Endothelial cell of umbilical vein (primary cell): ENCODE data around the gene ALG5. TPM values are rescaled to one million over a fixed set of nuclear protein-coding genes. Genes with fewer than 3 reads are reported as not detected.

ENCODE experiments used
- BruUV-seq: library from RNA; stranded (reverse); fragments of 400-500 nt; replicated peaks from 2 replicates; lab custom pipeline; 2021; lab: Mats Ljungman, UMichigan
- CTCF ChIA-PET: fragments of 300-600, 350-600 bp; sonication (Branson Sonifier 250); formaldehyde crosslinking; loops from one replicate; lab custom pipeline; 2021; ENCODE audit warnings: antibody characterized with exemption, inconsistent platforms; lab: Charles Lee
- POLR2A ChIA-PET: fragments of 300-600, 350-600 bp; sonication (Branson Sonifier 250); formaldehyde crosslinking; loops from one replicate; lab custom pipeline; 2021; ENCODE audit warnings: antibody characterized with exemption, inconsistent platforms; lab: Charles Lee
- DNase-seq: peaks from one replicate; pipeline ENCODE4 v3.0.0-alpha.2; 2011; ENCODE audit warnings: low read depth, low spot score
- FAIRE-seq: peaks from 2 replicates; lab custom pipeline; 2011; peaks lifted over from hg19 to GRCh38; lab: Jason Lieb, UNC
- H2AFZ ChIP-seq: 2 replicates; pipeline ENCODE4 v1.6.0; 2012; ENCODE audit warnings: low read depth, low read length, control low read depth, inconsistent platforms
- H3K27ac ChIP-seq: 2 replicates; pipeline ENCODE4 v1.5.1; 2011; ENCODE audit warnings: low read depth, mild to moderate bottlenecking, control low read depth, low read length, moderate library complexity; ENCODE audit not compliant: insufficient read depth
- H3K27me3 ChIP-seq, 2 experiments: 2 replicates each; pipeline versions ENCODE4 v1.6.0 to v1.6.1; 2011; ENCODE audit warnings: low read length in 2 of 2, mixed read lengths in 1 of 2; ENCODE audit not compliant: control insufficient read depth in 2 of 2, insufficient read depth in 2 of 2
- H3K36me3 ChIP-seq, 2 experiments: 2 replicates in 1 of 2; 3 replicates in 1 of 2; pipeline ENCODE4 v1.5.1; 2011; ENCODE audit warnings: low read length in 2 of 2, mild to moderate bottlenecking in 1 of 2, moderate library complexity in 1 of 2; ENCODE audit not compliant: control insufficient read depth in 2 of 2, insufficient read depth in 2 of 2; ENCODE audit errors: extremely low read depth in 1 of 2
- H3K4me1 ChIP-seq: 3 replicates; pipeline ENCODE4 v1.5.1; 2011; ENCODE audit warnings: mild to moderate bottlenecking, low read length; ENCODE audit not compliant: control insufficient read depth, insufficient read depth; ENCODE audit errors: extremely low read depth
- H3K4me2 ChIP-seq: 2 replicates; pipeline ENCODE4 v1.6.1; 2011; ENCODE audit warnings: low read length, control low read depth, mixed read lengths; ENCODE audit not compliant: insufficient read depth
- H3K4me3 ChIP-seq, 3 experiments: fragments of 200-600 bp in 1 of 3; sonication (generic), shearing (Covaris generic) in 1 of 3; replicated peaks in 1 of 3; 2 replicates each; pipeline ENCODE4 v1.5.1; 2011 to 2016; ENCODE audit warnings: control low read depth in 3 of 3, low read length in 3 of 3, mild to moderate bottlenecking in 2 of 3, inconsistent platforms in 1 of 3, low read depth in 1 of 3, moderate library complexity in 1 of 3; ENCODE audit not compliant: insufficient read depth in 1 of 3
- H3K79me2 ChIP-seq: 2 replicates; pipeline ENCODE4 v1.6.0; 2012; ENCODE audit warnings: low read length, inconsistent platforms; ENCODE audit not compliant: control insufficient read depth, insufficient read depth
- H3K9ac ChIP-seq: replicated peaks from 2 replicates; pipeline ENCODE3; 2011; ENCODE audit warnings: low read length, control low read depth; ENCODE audit not compliant: insufficient read depth; ENCODE audit errors: extremely low read depth
- H3K9me1 ChIP-seq: replicated peaks from 3 replicates; pipeline ENCODE4 v1.6.0; 2011; ENCODE audit warnings: mild to moderate bottlenecking, low read length; ENCODE audit not compliant: control insufficient read depth, insufficient read depth; ENCODE audit errors: extremely low read depth
- H3K9me3 ChIP-seq: replicated peaks from 2 replicates; pipeline ENCODE4 v1.5.1; 2012; ENCODE audit warnings: low read length, inconsistent platforms; ENCODE audit not compliant: control insufficient read depth, insufficient read depth
- H4K20me1 ChIP-seq: replicated peaks from 2 replicates; pipeline ENCODE3; 2011; ENCODE audit warnings: mild to moderate bottlenecking, low read length; ENCODE audit not compliant: control insufficient read depth, insufficient read depth; ENCODE audit errors: extremely low read depth
- CTCF ChIP-seq, 2 donors: IDR thresholded peaks; 1 replicate in 1 of 2; 2 replicates in 1 of 2; pipeline ENCODE4 v1.5.1; 2011; ENCODE audit warnings: low read length in 2 of 2, mild to moderate bottlenecking in 2 of 2, moderate library complexity in 2 of 2, control low read depth in 1 of 2, inconsistent platforms in 1 of 2, low read depth in 1 of 2; ENCODE audit not compliant: insufficient read depth in 1 of 2; ENCODE audit errors: extremely low read depth in 1 of 2
- EZH2 ChIP-seq: IDR thresholded peaks from 2 replicates; pipeline ENCODE4 v1.6.1; 2012; ENCODE audit warnings: borderline replicate concordance, low read depth, mild to moderate bottlenecking, moderate library complexity, low read length, inconsistent platforms; ENCODE audit not compliant: severe bottlenecking
- FOS ChIP-seq: IDR thresholded peaks from 2 replicates; pipeline ENCODE4 v1.6.1; 2011; ENCODE audit warnings: mild to moderate bottlenecking, low read length, moderate library complexity, borderline replicate concordance; ENCODE audit not compliant: insufficient read depth
- GATA2 ChIP-seq: IDR thresholded peaks from 2 replicates; pipeline ENCODE4 v1.7.0; 2011; ENCODE audit warnings: low read depth, mild to moderate bottlenecking, moderate library complexity, mixed read lengths, low read length; ENCODE audit not compliant: insufficient read length, insufficient read depth
- JUN ChIP-seq: IDR thresholded peaks from 2 replicates; pipeline ENCODE4 v1.6.1; 2011; ENCODE audit warnings: borderline replicate concordance, low read depth; ENCODE audit not compliant: insufficient read length, insufficient read depth
- MAX ChIP-seq: IDR thresholded peaks from 2 replicates; pipeline ENCODE4 v1.6.1; 2011; ENCODE audit not compliant: insufficient read depth, insufficient read length
- MYC ChIP-seq: IDR thresholded peaks from one replicate; pipeline ENCODE4 v1.6.1; 2011; ENCODE audit warnings: mild to moderate bottlenecking, low read depth, low read length
- POLR2A ChIP-seq: IDR thresholded peaks from 2 replicates; pipeline ENCODE4 v1.6.1; 2012; ENCODE audit warnings: low read depth, mild to moderate bottlenecking, control low read depth, low read length
- POLR2AphosphoS5 ChIP-seq: IDR thresholded peaks from 2 replicates; pipeline ENCODE4 v1.6.1; 2012; ENCODE audit warnings: low read depth, mild to moderate bottlenecking, control low read depth, low read length, moderate library complexity; ENCODE audit not compliant: insufficient read depth
- dilution Hi-C: fragments of 300-500 bp; cut with MboI; formaldehyde crosslinking; loops from one replicate; pipeline ENCODE4 v1.15.0; 2019; ENCODE audit warnings: low sequenced_read_pairs; ENCODE audit not compliant: extremely low pct_ligation_motif_present
- intact Hi-C: fragments of 100-400 bp; cut with micrococcal nuclease; formaldehyde crosslinking; loops from one replicate; pipeline ENCODE4 v1.10.0; 2022
- polyA plus RNA-seq, 4 experiments: library from polyadenylated mRNA; depleted of rRNA in 3 of 4; stranded (reverse) in 3 of 4; unstranded in 1 of 4; fragments of >200 nt; gene quantifications; 2 replicates each; pipeline versions ENCODE4 v1.2.1 to v1.2.3, GENCODE V29; 2011 to 2012; ENCODE audit warnings: missing spikeins in 1 of 4
- total RNA-seq: library from RNA; stranded (reverse); gene quantifications from 2 replicates; pipeline ENCODE4 v1.2.3, GENCODE V29; 2021

The ALG5 gene
- total and polyA plus RNA-seq, 2 donors (not counting 3 experiments of a cell fraction or from before 2014, with no cell fraction given): 24.4 to 29.3 TPM

GRCh38 chr13:36945078-36945477 lies 54.1 kb downstream of the ALG5 start:
- H3K9me3 ChIP-seq: no peaks in the 10 kb centered on the region
- H3K4me2 ChIP-seq: peak overlapping the region; percentile 5
- H3K79me2 ChIP-seq: no peaks in the 10 kb centered on the region
- TF ChIP-seq MYC (no peak), JUN (no peak), GATA2 (peak; percentile 85), CTCF (IDR thresholded peaks at IDR 0.05; ENCODE audit: extremely low read depth in 1 of 2, insufficient read depth in 1 of 2, low read depth in 1 of 2, low read length in 2 of 2) (no peak), POLR2AphosphoS5 (peak; percentile 30), POLR2A (no peak), MAX (no peak), EZH2 (no peak), FOS (no peak)
- no peak overlapping the region for H3K4me3 ChIP-seq
- peaks cover 21% of the 10 kb centered on the region for H3K4me1 ChIP-seq
- dilution Hi-C loops (no loop called here), intact Hi-C loops (loop anchor here (1.0 kb wide), 1 partner anchor 8 kb away; no protein-coding TSS in a partner anchor)
- H3K9me1 ChIP-seq: no peaks in the 10 kb centered on the region
- peak overlapping the region; percentile 49 for H3K27ac ChIP-seq
- DNase-seq: peak; percentile 56
- no peak overlapping the region for H3K9ac ChIP-seq
- POLR2A ChIA-PET: no interaction called here
- BruUV-seq: no TSS peak
- no peaks in the 10 kb centered on the region for H3K27me3 ChIP-seq
- FAIRE-seq: peak; percentile 89
- no peaks in the 10 kb centered on the region for H3K36me3 ChIP-seq
- no peaks in the 10 kb centered on the region for H4K20me1 ChIP-seq
- CTCF ChIA-PET: interaction anchor here (1.1 to 1.9 kb wide), 3 partner anchors 9 to 87 kb away, joined by 5 to 12 read pairs (median 6); no protein-coding TSS in a partner anchor
- H2AFZ ChIP-seq: no peak overlapping the region
